ENCODE data around the gene RPL41. TPM values are rescaled to one million over a fixed set of nuclear protein-coding genes. Genes with fewer than 3 reads are reported as not detected.

Gene RPL41
- total RNA-seq, 2 experiments from 2014 or later, result 3,748 to 4,271 TPM

DNA sequence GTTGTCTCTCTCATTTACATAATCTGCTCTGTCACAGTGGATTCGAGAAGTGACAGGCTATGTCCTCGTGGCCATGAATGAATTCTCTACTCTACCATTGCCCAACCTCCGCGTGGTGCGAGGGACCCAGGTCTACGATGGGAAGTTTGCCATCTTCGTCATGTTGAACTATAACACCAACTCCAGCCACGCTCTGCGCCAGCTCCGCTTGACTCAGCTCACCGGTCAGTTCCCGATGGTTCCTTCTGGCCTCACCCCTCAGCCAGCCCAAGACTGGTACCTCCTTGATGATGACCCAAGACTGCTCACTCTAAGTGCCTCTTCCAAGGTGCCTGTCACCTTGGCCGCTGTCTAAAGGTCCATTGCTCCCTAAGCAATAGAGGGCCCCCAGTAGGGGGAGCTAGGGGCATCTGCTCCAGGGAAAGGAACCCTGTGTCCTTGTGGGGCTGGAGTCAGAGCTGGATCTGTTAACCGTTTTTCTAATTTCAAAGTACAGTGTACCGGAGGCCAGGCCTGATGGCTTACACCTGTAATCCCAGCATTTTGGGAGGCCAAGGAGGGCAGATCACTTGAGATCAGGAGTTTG is 31.4 kb upstream of the RPL41 start:
- Mint-ChIP-seq H3K4me3 (no peak overlapping the region), H3K36me3 (no peaks in the 10 kb centered on the region)

DNA sequence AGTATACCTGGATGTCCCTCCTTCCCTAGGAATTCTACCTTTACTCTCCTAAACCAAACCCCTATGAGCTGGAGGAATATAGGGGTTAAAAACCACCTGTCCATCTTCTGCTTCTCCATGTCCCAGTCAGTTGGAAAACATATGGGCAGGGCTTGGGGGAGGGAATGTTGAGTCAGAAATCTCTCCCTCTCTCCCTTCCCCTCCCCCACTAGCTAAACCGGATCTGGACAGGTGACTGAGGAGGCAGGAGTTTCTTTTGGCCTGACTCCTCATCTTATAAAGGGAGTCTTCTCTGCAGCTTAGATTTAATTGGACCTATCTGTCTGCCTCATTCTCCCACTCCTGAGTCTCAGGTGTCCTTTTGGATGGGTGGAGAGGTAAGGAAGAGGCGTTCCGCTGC is 30.3 kb upstream of the RPL41 start:
- Mint-ChIP-seq H3K36me3 (no peaks in the 10 kb centered on the region), H3K27ac (no peak overlapping the region), H3K27me3 (peaks cover 17% of the 10 kb centered on the region), H3K4me3 (no peak overlapping the region), H3K9me3 (ENCODE audit: low read depth) (no peaks in the 10 kb centered on the region), H3K4me1 (peaks cover 1% of the 10 kb centered on the region)
- DNase-seq (no peak), ATAC-seq (no peak)
- CTCF ChIA-PET, result interaction anchor here (0.6 to 9.0 kb wide), 10 partner anchors 8 to 152 kb away, joined by 3 to 97 read pairs (median 4); partner anchors contain the start of genes PA2G4 and ZC3H10

More for the DNA sequence above, 31.4 kb upstream of the RPL41 start:
- H3K27ac Mint-ChIP-seq, result no peak overlapping the region
- H3K9me3 Mint-ChIP-seq (ENCODE audit: low read depth), result no peaks in the 10 kb centered on the region
- DNase-seq, result peak; percentile 67
- peak; percentile 64 for ATAC-seq
- peaks cover 25% of the 10 kb centered on the region for H3K27me3 Mint-ChIP-seq
- peaks cover 8% of the 10 kb centered on the region for H3K4me1 Mint-ChIP-seq
- CTCF ChIA-PET, result interaction anchor here (0.7 to 9.0 kb wide), 20 partner anchors 10 to 347 kb away, joined by 3 to 97 read pairs (median 4); partner anchors contain the start of genes PA2G4, RPL41 and ZC3H10

DNA sequence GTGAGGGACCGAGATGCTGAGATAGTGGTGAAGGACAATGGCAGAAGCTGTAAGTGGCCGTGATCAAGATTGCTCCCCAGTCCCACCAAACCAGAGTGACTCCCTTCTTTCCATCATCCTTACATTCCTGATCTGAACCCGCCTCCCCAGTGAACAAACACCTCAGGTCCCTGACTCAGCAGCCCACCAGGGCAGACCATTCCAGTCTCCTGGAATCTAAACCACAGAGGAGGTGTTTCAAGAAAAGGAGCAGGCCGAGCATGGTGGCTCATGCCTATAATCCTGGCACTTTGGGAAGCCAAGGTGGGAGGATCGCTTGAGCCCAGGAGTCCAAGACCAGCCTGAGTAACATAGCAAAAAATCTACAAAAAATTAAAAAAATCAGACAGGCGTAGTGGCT is 29.8 kb upstream of the RPL41 start:
- Mint-ChIP-seq H3K9me3 (ENCODE audit: low read depth) (no peaks in the 10 kb centered on the region), H3K36me3 (no peaks in the 10 kb centered on the region), H3K27ac (no peak overlapping the region), H3K4me3 (no peak overlapping the region), H3K4me1 (peaks cover 1% of the 10 kb centered on the region), H3K27me3 (peaks cover 13% of the 10 kb centered on the region)
- ATAC-seq (no peak), DNase-seq (no peak)
- CTCF ChIA-PET, result interaction anchor here (0.6 to 9.0 kb wide), 4 partner anchors 9 to 32 kb away, joined by 3 to 97 read pairs (median 4); partner anchors contain the start of genes PA2G4 and ZC3H10

DNA sequence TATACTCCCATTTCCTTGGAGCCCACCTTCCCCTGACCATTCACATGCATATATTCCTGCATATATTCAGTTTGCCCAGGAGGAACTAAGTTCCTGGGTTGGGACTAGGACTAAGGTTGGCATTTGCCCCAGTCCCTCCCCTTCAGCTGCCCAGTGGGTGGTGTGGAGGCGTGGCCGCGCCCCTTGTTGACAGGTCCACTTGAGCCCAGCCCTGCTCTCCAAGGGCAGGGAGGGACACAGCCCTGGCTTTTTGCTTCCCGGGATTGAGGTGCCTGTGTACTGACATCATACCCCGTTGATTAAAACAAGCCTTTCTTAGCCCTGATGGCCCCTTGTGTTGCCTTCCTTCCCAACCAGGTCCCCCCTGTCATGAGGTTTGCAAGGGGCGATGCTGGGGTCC is 29.2 kb upstream of the RPL41 start:
- DNase-seq (no peak), ATAC-seq (no peak)
- Mint-ChIP-seq H3K27ac (no peak overlapping the region), H3K36me3 (no peaks in the 10 kb centered on the region), H3K9me3 (ENCODE audit: low read depth) (no peaks in the 10 kb centered on the region), H3K4me3 (no peak overlapping the region), H3K4me1 (peaks cover 1% of the 10 kb centered on the region), H3K27me3 (peaks cover 13% of the 10 kb centered on the region)
- CTCF ChIA-PET, result interaction anchor here (9.0 kb wide), 1 partner anchor 15 kb away, joined by 97 read pairs; the partner anchor contains the start of gene PA2G4

DNA sequence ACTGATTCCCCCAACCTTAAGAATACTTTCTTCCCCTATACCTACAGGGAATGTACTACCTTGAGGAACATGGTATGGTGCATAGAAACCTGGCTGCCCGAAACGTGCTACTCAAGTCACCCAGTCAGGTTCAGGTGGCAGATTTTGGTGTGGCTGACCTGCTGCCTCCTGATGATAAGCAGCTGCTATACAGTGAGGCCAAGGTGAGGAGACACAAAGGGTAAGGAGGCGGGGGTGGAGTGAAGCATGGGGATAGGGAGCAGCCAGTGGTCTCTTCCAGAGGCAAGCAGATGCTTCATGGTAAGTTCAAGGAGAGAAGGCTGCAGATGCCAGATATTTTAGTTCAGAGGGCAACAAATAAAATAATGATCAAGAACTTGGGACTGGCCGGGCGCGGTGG is 18.7 kb upstream of the RPL41 start:
- H3K27me3 Mint-ChIP-seq, result peaks cover 8% of the 10 kb centered on the region

DNA sequence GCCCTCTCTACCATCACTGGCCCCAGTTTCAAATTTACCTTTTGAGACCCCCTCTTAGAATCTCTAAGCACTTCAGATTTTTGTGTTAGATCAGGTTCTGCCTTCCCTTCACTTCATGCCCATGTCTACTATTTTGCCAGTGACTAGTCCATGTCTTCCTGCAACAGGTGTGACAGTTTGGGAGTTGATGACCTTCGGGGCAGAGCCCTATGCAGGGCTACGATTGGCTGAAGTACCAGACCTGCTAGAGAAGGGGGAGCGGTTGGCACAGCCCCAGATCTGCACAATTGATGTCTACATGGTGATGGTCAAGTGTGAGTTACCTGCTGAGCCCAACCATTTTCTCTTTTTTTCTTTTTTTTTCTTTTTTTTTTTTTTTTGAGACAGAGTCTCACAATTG is 17.8 kb upstream of the RPL41 start:
- H3K36me3 Mint-ChIP-seq, result peaks cover 3% of the 10 kb centered on the region
- DNase-seq (no peak), ATAC-seq (no peak)
- H3K27me3 Mint-ChIP-seq, result peaks cover 7% of the 10 kb centered on the region
- H3K9me3 Mint-ChIP-seq (ENCODE audit: low read depth), result no peaks in the 10 kb centered on the region
- no peak overlapping the region for H3K4me3 Mint-ChIP-seq
- CTCF ChIA-PET, result interaction anchor here (0.7 to 8.6 kb wide), 3 partner anchors 11 to 360 kb away, joined by 3 to 97 read pairs (median 3); no protein-coding TSS in a partner anchor
- H3K27ac Mint-ChIP-seq, result no peak overlapping the region
- H3K4me1 Mint-ChIP-seq, result peaks cover 22% of the 10 kb centered on the region

More for the DNA sequence above, 18.7 kb upstream of the RPL41 start:
- DNase-seq (no peak), ATAC-seq (no peak)
- Mint-ChIP-seq H3K9me3 (ENCODE audit: low read depth) (no peaks in the 10 kb centered on the region), H3K27ac (no peak overlapping the region), H3K36me3 (peaks cover 3% of the 10 kb centered on the region), H3K4me3 (no peak overlapping the region), H3K4me1 (peaks cover 15% of the 10 kb centered on the region)
- CTCF ChIA-PET, result interaction anchor here (1.3 to 8.6 kb wide), 2 partner anchors 10 to 359 kb away, joined by 3 to 97 read pairs; no protein-coding TSS in a partner anchor

DNA sequence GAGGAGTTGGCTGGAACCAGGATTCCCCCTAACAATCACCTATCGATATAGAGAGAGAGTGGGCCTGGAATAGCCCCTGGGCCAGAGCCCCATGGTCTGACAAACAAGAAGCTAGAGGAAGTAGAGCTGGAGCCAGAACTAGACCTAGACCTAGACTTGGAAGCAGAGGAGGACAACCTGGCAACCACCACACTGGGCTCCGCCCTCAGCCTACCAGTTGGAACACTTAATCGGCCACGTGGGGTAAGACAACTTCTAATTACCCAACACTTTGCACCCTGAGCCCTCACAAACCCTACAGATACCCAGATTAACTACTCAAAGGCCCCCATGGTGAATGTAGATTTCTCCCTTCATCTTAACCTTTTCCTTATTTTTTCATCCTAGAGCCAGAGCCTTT is 16.6 kb upstream of the RPL41 start:
- H3K9me3 Mint-ChIP-seq (ENCODE audit: low read depth), result no peaks in the 10 kb centered on the region
- no peak overlapping the region for H3K4me3 Mint-ChIP-seq
- H3K36me3 Mint-ChIP-seq, result peaks cover 7% of the 10 kb centered on the region
- DNase-seq (no peak), ATAC-seq (no peak)
- peaks cover 25% of the 10 kb centered on the region for H3K4me1 Mint-ChIP-seq
- H3K27ac Mint-ChIP-seq, result no peak overlapping the region
- CTCF ChIA-PET, result interaction anchor here (1.1 to 8.6 kb wide), 3 partner anchors 12 to 104 kb away, joined by 3 to 97 read pairs (median 11); partner anchors contain the start of gene ERBB3
- H3K27me3 Mint-ChIP-seq, result peaks cover 7% of the 10 kb centered on the region

DNA sequence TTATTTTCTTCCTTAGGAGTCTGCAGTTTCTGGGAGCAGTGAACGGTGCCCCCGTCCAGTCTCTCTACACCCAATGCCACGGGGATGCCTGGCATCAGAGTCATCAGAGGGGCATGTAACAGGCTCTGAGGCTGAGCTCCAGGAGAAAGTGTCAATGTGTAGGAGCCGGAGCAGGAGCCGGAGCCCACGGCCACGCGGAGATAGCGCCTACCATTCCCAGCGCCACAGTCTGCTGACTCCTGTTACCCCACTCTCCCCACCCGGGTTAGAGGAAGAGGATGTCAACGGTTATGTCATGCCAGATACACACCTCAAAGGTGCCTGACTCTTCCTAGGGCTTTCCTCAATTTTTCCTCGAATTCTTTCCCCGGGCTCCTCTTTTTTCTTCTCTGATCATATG is 15.4 kb upstream of the RPL41 start:
- Mint-ChIP-seq H3K4me3 (no peak overlapping the region), H3K36me3 (peaks cover 14% of the 10 kb centered on the region), H3K9me3 (ENCODE audit: low read depth) (no peaks in the 10 kb centered on the region), H3K27me3 (peaks cover 7% of the 10 kb centered on the region), H3K4me1 (peaks cover 29% of the 10 kb centered on the region), H3K27ac (no peak overlapping the region)
- ATAC-seq (no peak), DNase-seq (no peak)
- CTCF ChIA-PET, result interaction anchor here (0.7 to 8.6 kb wide), 4 partner anchors 13 to 103 kb away, joined by 3 to 97 read pairs (median 7); partner anchors contain the start of gene ERBB3

DNA sequence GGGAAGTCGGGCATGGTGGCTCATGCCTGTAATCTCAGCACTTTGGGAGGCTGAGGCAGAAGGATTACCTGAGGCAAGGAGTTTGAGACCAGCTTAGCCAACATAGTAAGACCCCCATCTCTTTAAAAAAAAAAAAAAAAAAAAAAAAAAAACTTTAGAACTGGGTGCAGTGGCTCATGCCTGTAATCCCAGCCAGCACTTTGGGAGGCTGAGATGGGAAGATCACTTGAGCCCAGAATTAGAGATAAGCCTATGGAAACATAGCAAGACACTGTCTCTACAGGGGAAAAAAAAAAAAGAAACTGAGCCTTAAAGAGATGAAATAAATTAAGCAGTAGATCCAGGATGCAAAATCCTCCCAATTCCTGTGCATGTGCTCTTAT is 13.8 kb upstream of the RPL41 start:
- no peak for DNase-seq
- H3K27me3 Mint-ChIP-seq, result no peaks in the 10 kb centered on the region
- peak overlapping the region; percentile 99 for H3K4me3 Mint-ChIP-seq
- H3K4me1 Mint-ChIP-seq, result peaks cover 42% of the 10 kb centered on the region
- CTCF ChIA-PET, result interaction anchor here (0.9 to 8.6 kb wide), 9 partner anchors 8 to 87 kb away, joined by 3 to 97 read pairs (median 11); partner anchors contain the start of genes ERBB3, SMARCC2 and ZC3H10
- H3K36me3 Mint-ChIP-seq, result peaks cover 27% of the 10 kb centered on the region
- H3K27ac Mint-ChIP-seq, result peak overlapping the region; percentile 98
- no peak for ATAC-seq
- H3K9me3 Mint-ChIP-seq (ENCODE audit: low read depth), result no peaks in the 10 kb centered on the region

DNA sequence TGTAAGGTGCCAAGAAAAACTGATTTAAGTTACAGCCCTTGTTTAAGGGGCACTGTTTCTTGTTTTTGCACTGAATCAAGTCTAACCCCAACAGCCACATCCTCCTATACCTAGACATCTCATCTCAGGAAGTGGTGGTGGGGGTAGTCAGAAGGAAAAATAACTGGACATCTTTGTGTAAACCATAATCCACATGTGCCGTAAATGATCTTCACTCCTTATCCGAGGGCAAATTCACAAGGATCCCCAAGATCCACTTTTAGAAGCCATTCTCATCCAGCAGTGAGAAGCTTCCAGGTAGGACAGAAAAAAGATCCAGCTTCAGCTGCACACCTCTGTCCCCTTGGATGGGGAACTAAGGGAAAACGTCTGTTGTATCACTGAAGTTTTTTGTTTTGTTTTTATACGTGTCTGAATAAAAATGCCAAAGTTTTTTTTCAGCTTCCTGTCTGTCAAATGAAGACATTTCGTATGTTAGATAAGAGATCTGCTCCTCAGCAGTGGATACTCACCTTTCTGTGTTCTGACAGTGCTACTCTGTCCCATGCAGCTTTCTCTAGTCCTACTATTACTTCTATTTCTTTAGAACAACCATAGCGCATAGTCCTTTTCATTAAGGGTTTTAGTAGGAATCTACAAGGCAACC is 13.2 kb upstream of the RPL41 start:
- Mint-ChIP-seq H3K36me3 (peaks cover 31% of the 10 kb centered on the region), H3K4me1 (peaks cover 44% of the 10 kb centered on the region), H3K27me3 (no peaks in the 10 kb centered on the region), H3K9me3 (ENCODE audit: low read depth) (no peaks in the 10 kb centered on the region), H3K27ac (peak overlapping the region; percentile 98), H3K4me3 (peak overlapping the region; percentile 99)
- ATAC-seq, result no peak
- CTCF ChIA-PET, result interaction anchor here (0.6 to 8.6 kb wide), 14 partner anchors 8 to 1258 kb away, joined by 3 to 97 read pairs (median 11); partner anchors contain the start of genes ERBB3, ESYT1, RPL41 and SMARCC2
- DNase-seq, result peak; percentile 68

DNA sequence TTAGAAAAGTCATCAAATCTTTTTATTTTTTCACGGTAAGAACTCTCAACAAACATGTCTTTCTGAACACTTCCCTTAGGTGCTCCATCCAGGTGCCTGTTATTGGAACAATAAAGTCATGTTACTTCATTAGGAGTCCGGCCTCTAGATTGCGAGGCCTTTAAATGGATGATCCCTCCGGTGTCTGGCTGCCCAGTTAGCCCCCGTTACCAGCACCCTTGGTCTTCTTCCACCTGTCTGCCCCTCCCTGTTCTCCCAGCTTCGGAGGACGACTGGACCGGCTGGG is 12.7 kb upstream of the RPL41 start:
- no peaks in the 10 kb centered on the region for H3K9me3 Mint-ChIP-seq (ENCODE audit: low read depth)
- no peaks in the 10 kb centered on the region for H3K27me3 Mint-ChIP-seq
- peak overlapping the region; percentile 98 for H3K27ac Mint-ChIP-seq
- peaks cover 36% of the 10 kb centered on the region for H3K36me3 Mint-ChIP-seq
- peaks cover 44% of the 10 kb centered on the region for H3K4me1 Mint-ChIP-seq
- DNase-seq (no peak), ATAC-seq (no peak)
- H3K4me3 Mint-ChIP-seq, result peak overlapping the region; percentile 99
- CTCF ChIA-PET, result interaction anchor here (0.5 to 8.6 kb wide), 20 partner anchors 9 to 521 kb away, joined by 3 to 97 read pairs (median 8); partner anchors contain the start of genes ERBB3, ESYT1, IKZF4 and RNF41

DNA sequence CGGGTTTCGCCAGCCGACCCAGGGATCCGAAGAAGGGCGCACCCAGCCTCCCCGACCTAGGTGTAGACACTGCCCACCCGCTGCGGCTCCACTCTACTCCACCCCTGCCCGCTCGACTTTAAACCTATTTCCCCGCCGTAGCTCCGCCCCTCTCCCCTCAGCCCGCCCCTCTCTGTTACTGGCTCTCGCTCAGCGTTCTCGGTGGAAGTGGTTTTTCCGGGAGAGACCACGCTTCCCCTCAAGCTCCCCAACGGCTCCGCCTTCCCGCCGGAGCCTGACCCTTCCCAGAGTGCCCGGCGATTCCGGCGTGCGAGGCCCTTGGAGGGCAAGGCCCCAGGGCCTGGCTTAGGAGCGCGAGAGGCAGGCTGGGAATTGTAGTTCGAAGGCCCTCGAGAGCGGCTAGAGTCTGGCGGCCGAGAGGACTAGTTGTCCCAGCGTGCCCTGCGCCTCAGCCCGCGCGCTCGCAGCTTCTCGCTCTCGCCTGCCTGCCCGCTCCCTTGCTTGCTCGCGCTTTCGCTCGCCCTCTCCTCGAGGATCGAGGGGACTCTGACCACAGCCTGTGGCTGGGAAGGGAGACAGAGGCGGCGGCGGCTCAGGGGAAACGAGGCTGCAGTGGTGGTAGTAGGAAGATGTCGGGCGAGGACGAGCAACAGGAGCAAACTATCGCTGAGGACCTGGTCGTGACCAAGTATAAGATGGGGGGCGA is 12.2 kb upstream of the RPL41 start, which contains the start of gene PA2G4:
Gene PA2G4, plus strand, starts transcription at position 451 of the 706 bp plus-strand sequence. Its CDS starts 179 bp downstream, at position 630.
- H3K27me3 Mint-ChIP-seq, result no peaks in the 10 kb centered on the region
- ATAC-seq (peak; percentile 92), DNase-seq (peak; percentile 100)
- peaks cover 44% of the 10 kb centered on the region for H3K4me1 Mint-ChIP-seq
- peak within 1 kb of the TSS; percentile 98 for H3K27ac Mint-ChIP-seq
- peaks cover 39% of the 10 kb centered on the region for H3K36me3 Mint-ChIP-seq
- peak within 1 kb of the TSS; percentile 99 for H3K4me3 Mint-ChIP-seq
- no peaks in the 10 kb centered on the region for H3K9me3 Mint-ChIP-seq (ENCODE audit: low read depth)
- CTCF ChIA-PET, result interaction anchor here (0.5 to 8.6 kb wide), 24 partner anchors 9 to 520 kb away, joined by 3 to 97 read pairs (median 6); partner anchors contain the start of genes CD63, ERBB3, ESYT1 and IKZF4

Data from activated CD8-positive, alpha-beta memory T cell treated with anti-CD3 and anti-CD28 coated beads, Interleukin-2, amount 10 ng/mL, durations not matched to agents 7 days and 5 days (primary cell).